HG02763 (cell line): Measurements from ENCODE around the gene ADD1.
A peak's percentile ranks its signal among the peaks of the same experiment; 100 is the strongest.

ENCODE experiments used
- ATAC-seq: cut with Tn5 transposase; IDR thresholded peaks from one replicate; pipeline ENCODE4 v1.9.1; 2021; ENCODE audit warnings: mild to moderate bottlenecking, moderate library complexity; ENCODE audit not compliant: unreplicated experiment

ADD1 gene

GRCh38 chr4:2961811-2962441 is 118.3 kb downstream of the ADD1 start:
- ATAC-seq: no peak

- ATAC-seq: peak; percentile 21
These were observed 119.0 kb downstream of the ADD1 start for GRCh38 chr4:2962614-2963174.

DNA sequence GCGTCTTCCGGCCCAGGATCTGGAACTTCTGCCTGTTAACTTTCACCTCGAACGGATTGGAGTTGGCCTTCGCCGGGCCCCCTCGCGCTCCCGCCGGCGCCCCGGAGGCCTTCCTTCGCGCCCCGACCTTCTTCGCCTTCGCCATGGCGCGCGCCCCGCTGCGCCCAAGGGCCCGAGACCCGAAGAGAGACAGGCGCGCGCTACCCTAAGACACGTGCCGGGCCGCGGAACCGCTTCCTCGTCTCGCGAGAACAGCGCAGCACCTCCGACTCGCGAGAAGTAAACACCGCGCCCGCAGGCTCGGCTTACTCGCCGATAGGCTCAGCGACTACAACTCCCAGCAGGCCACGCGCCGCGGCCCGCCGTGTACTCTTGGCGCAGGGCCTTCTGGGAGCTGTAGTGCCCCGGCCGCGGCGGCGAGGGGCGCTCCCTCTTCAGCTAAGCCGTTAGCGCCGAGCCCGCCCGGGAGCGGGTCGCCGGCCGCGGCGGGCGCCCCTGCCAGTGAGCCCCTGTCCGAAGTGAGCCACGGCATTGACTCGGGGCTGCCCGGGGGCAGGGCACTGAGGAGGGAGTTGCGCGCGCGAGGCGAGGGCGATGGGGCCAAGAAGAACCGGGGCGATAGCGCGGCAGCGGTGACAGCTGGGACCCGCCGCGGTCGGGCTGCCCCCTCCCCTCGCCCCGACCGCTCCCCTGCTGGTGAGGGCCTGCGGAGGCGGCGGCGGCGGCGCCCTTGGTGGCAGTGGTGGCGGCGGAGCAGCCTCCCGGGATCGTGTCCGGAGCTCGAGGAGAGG is 119.7 kb downstream of the ADD1 start, which contains the start of the genes GRK4 and NOP14:
TSS of gene GRK4 (plus strand) at position 397 of the 791 bp plus-strand sequence. CDS start 500 bp downstream, outside the sequence.
TSS of gene NOP14 (minus strand) at position 232 of the 791 bp plus-strand sequence. CDS start at position 145, 87 bp downstream.
- ATAC-seq: peak; percentile 92

- no peak for ATAC-seq
These were observed 120.4 kb downstream of the ADD1 start for GRCh38 chr4:2963966-2964471.

GRCh38 chr4:2964706-2965258 is 121.1 kb downstream of the ADD1 start:
- no peak for ATAC-seq

DNA sequence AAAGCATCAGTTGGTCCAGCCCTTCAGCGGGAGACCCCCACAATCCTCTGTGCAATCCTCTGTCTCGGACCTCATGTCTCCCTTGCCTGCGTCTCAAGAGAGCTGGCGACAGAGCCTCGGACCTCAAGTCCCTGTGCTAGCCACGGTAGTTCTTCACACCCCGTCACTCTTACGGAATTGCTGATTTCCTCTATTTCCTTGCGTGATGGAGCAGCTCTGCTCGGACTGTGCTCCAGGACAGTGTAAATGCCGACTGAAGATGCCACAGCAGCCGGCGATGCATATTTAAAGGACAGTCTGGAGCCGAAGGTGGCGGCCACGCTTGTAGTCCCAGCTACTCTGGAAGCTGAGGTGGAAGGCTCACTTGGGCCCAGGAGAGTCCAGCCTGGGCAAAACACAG is 121.6 kb downstream of the ADD1 start:
- no peak for ATAC-seq

DNA sequence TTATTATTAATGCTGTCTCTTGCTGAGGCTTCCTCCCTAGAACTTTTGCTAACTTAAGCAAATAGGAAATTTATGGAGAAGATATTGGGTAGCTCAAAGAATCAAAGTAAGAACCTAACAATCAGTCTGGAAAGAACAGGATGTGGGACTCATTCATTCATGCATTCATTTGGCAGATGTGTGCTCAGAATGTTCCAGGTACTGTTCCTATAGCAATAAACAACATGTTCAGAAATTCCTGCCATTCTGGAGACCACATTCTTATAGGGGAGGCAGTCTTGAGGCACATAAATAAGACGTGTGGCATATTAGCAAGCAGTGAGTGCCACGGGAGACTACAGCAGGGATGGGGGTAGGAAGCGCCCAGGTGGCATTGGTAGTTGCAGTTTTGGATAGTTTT is 124.7 kb downstream of the ADD1 start:
- ATAC-seq: no peak

- no peak for ATAC-seq
These were observed 127.6 kb downstream of the ADD1 start for GRCh38 chr4:2971275-2971674.

- ATAC-seq: no peak
These were observed 133.8 kb downstream of the ADD1 start for GRCh38 chr4:2977211-2978088.
